HepG2 (cell line): ENCODE data around the gene ZCCHC8. TPM values are rescaled to one million over a fixed set of nuclear protein-coding genes. Genes with fewer than 3 reads are reported as not detected.

Experiments
- ATAC-seq: fragments of 200-7000 bp; cut with Tn5 transposase; 3 replicates; pipeline ENCODE4 v1.9.1; 2020; ENCODE audit warnings: mild to moderate bottlenecking, moderate library complexity
- BruUV-seq: library from RNA; stranded (reverse); fragments of 400-500 nt; replicated peaks from 2 replicates; lab custom pipeline; 2021; lab: Mats Ljungman, UMichigan
- CTCF ChIA-PET: fragments of 300-600 bp; formaldehyde crosslinking; extraction: SDS; loops from one replicate; lab custom pipeline; 2021; ENCODE audit warnings: low total read pairs, inconsistent platforms, low intra/inter-chr PET ratio; lab: Yijun Ruan, JAX
- POLR2A ChIA-PET: fragments of 350-600 bp; sonication (Branson Sonifier 250); formaldehyde crosslinking; loops from one replicate; lab custom pipeline; 2020; ENCODE audit warnings: antibody characterized with exemption, inconsistent platforms; lab: Yijun Ruan, JAX
- DNase-seq: peaks from one replicate; pipeline ENCODE4 v3.0.0-alpha.2; 2015; ENCODE audit warnings: low spot score
- FAIRE-seq: peaks from 3 replicates; lab custom pipeline; 2011; peaks lifted over from hg19 to GRCh38; lab: Jason Lieb, UNC
- H2AFZ ChIP-seq: one replicate; pipeline ENCODE4 v1.6.1; 2011; ENCODE audit warnings: low read length, inconsistent platforms
- H3K27ac ChIP-seq: fragments of 300-600 bp; 3 replicates; pipeline ENCODE4 v1.8.0; 2011; ENCODE audit warnings: mixed run types, mild to moderate bottlenecking, mixed read lengths, low read length, inconsistent platforms; ENCODE audit not compliant: insufficient read depth; ENCODE audit errors: extremely low read length
- H3K27me3 ChIP-seq, 2 experiments: fragments of 200-600 bp in 1 of 2; 2 replicates in 1 of 2; 3 replicates in 1 of 2; pipeline versions ENCODE4 v1.6.0 to v1.8.0; 2011; ENCODE audit warnings: low read length in 2 of 2, mild to moderate bottlenecking in 2 of 2, moderate library complexity in 2 of 2, inconsistent platforms in 1 of 2; ENCODE audit not compliant: insufficient read depth in 2 of 2, control insufficient read depth in 1 of 2
- H3K36me3 ChIP-seq, 2 experiments: fragments of 200-600 bp in 1 of 2; replicated peaks in 1 of 2; 2 replicates in 1 of 2; 3 replicates in 1 of 2; pipeline versions ENCODE4 v1.5.1 to v1.8.0; 2011; ENCODE audit warnings: low read length in 2 of 2, inconsistent platforms in 1 of 2; ENCODE audit not compliant: insufficient read depth in 2 of 2, control insufficient read depth in 1 of 2
- H3K4me1 ChIP-seq: 2 replicates; pipeline ENCODE4 v1.5.1; 2012; ENCODE audit warnings: low read length, inconsistent platforms; ENCODE audit not compliant: insufficient read depth
- H3K4me2 ChIP-seq: 2 replicates; pipeline ENCODE4 v1.6.0; 2011; ENCODE audit warnings: low read depth, low read length, inconsistent platforms
- H3K4me3 ChIP-seq, 3 experiments: fragments of 200-600 bp in 1 of 3; sonication (generic), shearing (Covaris generic) in 1 of 3; replicated peaks in 1 of 3; 2 replicates each; pipeline ENCODE4 v1.5.1; 2011 to 2016; ENCODE audit warnings: low read length in 3 of 3, inconsistent platforms in 2 of 3, low read depth in 2 of 3, mild to moderate bottlenecking in 2 of 3, control low read depth in 1 of 3, mixed read lengths in 1 of 3; ENCODE audit not compliant: insufficient read depth in 1 of 3
- H3K79me2 ChIP-seq: one replicate; pipeline ENCODE4 v1.6.1; 2011; ENCODE audit warnings: low read length, inconsistent platforms; ENCODE audit not compliant: insufficient read depth
- H3K9ac ChIP-seq: 2 replicates; pipeline ENCODE4 v1.6.0; 2011; ENCODE audit warnings: mild to moderate bottlenecking, low read depth, low read length, inconsistent platforms; ENCODE audit not compliant: insufficient read depth
- H3K9me3 ChIP-seq: 2 replicates; pipeline ENCODE4 v1.5.1; 2012; ENCODE audit warnings: mild to moderate bottlenecking, low read length
- H4K20me1 ChIP-seq: 2 replicates; pipeline ENCODE4 v1.6.0; 2011; ENCODE audit warnings: inconsistent platforms, mild to moderate bottlenecking, low read length, moderate library complexity; ENCODE audit not compliant: insufficient read depth
- DR1 ChIP-seq: sonication (generic); formaldehyde crosslinking; IDR thresholded peaks from 2 replicates; pipeline ENCODE4 v1.8.0; 2021; ENCODE audit warnings: mild to moderate bottlenecking, missing genetic modification reagents, inconsistent platforms
- EZH2 ChIP-seq: conservative IDR thresholded peaks from 2 replicates; pipeline ENCODE4 v1.6.1; 2012; ENCODE audit warnings: mild to moderate bottlenecking, low read depth, low read length, moderate library complexity
- HDAC2 ChIP-seq: sonication (generic); formaldehyde crosslinking; IDR thresholded peaks from 2 replicates; pipeline ENCODE4 v1.4.0; 2020; ENCODE audit warnings: missing genetic modification reagents
- JUN ChIP-seq: sonication (generic); formaldehyde crosslinking; IDR thresholded peaks from 2 replicates; pipeline ENCODE4 v1.4.0; 2020; ENCODE audit warnings: mild to moderate bottlenecking, missing genetic modification reagents
- JUNB ChIP-seq: sonication (generic); formaldehyde crosslinking; IDR thresholded peaks from 2 replicates; pipeline ENCODE4 v1.8.0; 2022; ENCODE audit warnings: missing genetic modification reagents, mild to moderate bottlenecking, borderline replicate concordance
- NAIF1 ChIP-seq: sonication (generic); formaldehyde crosslinking; IDR thresholded peaks from 2 replicates; pipeline ENCODE4 v1.5.0; 2020; ENCODE audit warnings: mild to moderate bottlenecking, missing genetic modification reagents, borderline replicate concordance
- PAF1 ChIP-seq: IDR thresholded peaks from 2 replicates; pipeline ENCODE4 v1.6.1; 2016; ENCODE audit warnings: missing genetic modification reagents, missing compliant biosample characterization
- SNRNP70 ChIP-seq: fragments of 200-400 bp; formaldehyde crosslinking; IDR thresholded peaks from 2 replicates; pipeline ENCODE4 v1.6.1; 2017; ENCODE audit warnings: mild to moderate bottlenecking, low read depth, low read length, moderate library complexity
- YEATS4 ChIP-seq: sonication (generic); formaldehyde crosslinking; IDR thresholded peaks from 2 replicates; pipeline ENCODE4 v1.4.0; 2020; ENCODE audit warnings: missing genetic modification reagents, borderline replicate concordance
- ZNF207 ChIP-seq: fragments of 450-650 bp; IDR thresholded peaks from 2 replicates; pipeline ENCODE4 v1.6.1; 2016; ENCODE audit warnings: antibody characterized with exemption, borderline replicate concordance
- ZNF543 ChIP-seq: sonication (generic); formaldehyde crosslinking; IDR thresholded peaks from 2 replicates; pipeline ENCODE4 v1.4.0; 2020; ENCODE audit warnings: mild to moderate bottlenecking, missing genetic modification reagents
- ZNF746 ChIP-seq: sonication (generic); formaldehyde crosslinking; IDR thresholded peaks from 2 replicates; pipeline ENCODE4 v1.8.0; 2022; ENCODE audit warnings: mild to moderate bottlenecking, missing genetic modification reagents
- ZSCAN21 ChIP-seq: sonication (generic); formaldehyde crosslinking; IDR thresholded peaks from 2 replicates; pipeline ENCODE4 v1.8.0; 2022; ENCODE audit warnings: mild to moderate bottlenecking, missing genetic modification reagents, moderate library complexity, borderline replicate concordance
- WGBS: methylation state at CpG from one replicate; pipeline ENCODE4 v1.1.6; 2017; ENCODE audit warnings: low lambda C conversion rate; 5-methylcytosine and 5-hydroxymethylcytosine counted together
- in situ Hi-C: cut with HindIII; loops from 2 replicates; pipeline ENCODE4 v1.10.0; 2017; ENCODE audit warnings: low pct_unique_long_range_greater_than_20kb; ENCODE audit not compliant: extremely low pct_ligation_motif_present
- intact Hi-C: fragments of 100-400 bp; cut with micrococcal nuclease; formaldehyde crosslinking; loops from one replicate; pipeline ENCODE4 v1.10.0; 2022; ENCODE audit not compliant: unreplicated experiment
- polyA plus RNA-seq, 8 experiments: library from polyadenylated mRNA; depleted of rRNA in 3 of 8; stranded (reverse) in 7 of 8; unstranded in 1 of 8; fragments of >200 nt; fragmentation: Illumina TruSeq in 4 of 8; extraction: Trizol in 4 of 8; gene quantifications; 2 replicates each; pipeline versions ENCODE4 v1.2.1 to v1.2.3, GENCODE V29; 2011 to 2016; ENCODE audit warnings: low read depth in 4 of 8, missing spikeins in 1 of 8, mixed read lengths in 1 of 8; ENCODE audit not compliant: insufficient read depth in 1 of 8
- total RNA-seq, 5 experiments: library from RNA; depleted of rRNA; stranded (reverse); fragments of >200 nt; fragmentation: Illumina TruSeq; extraction: Trizol; gene quantifications; 2 replicates each; pipeline ENCODE4 v1.2.3, GENCODE V29; 2016; ENCODE audit warnings: low read depth in 1 of 5
- TF ChIP-seq, protein P1 (sequence below): IDR thresholded peaks from 2 replicates; pipeline ENCODE4 v1.6.1; 2012; ENCODE audit warnings: low read length, improper control_type of control experiment
- TF ChIP-seq, protein P2 (sequence below): sonication (generic); formaldehyde crosslinking; IDR thresholded peaks from 2 replicates; pipeline ENCODE4 v1.5.0; 2020; ENCODE audit warnings: missing genetic modification reagents
- TF ChIP-seq, protein P3 (sequence below): IDR thresholded peaks from 2 replicates; pipeline ENCODE4 v1.4.0; 2020; ENCODE audit warnings: mild to moderate bottlenecking, missing genetic modification reagents

ZCCHC8 gene
- total and polyA plus RNA-seq, 2 of the 13 experiments (the other 11 are each of a cell fraction or from before 2014, with no cell fraction given), result 18.6 to 20.9 TPM

DNA sequence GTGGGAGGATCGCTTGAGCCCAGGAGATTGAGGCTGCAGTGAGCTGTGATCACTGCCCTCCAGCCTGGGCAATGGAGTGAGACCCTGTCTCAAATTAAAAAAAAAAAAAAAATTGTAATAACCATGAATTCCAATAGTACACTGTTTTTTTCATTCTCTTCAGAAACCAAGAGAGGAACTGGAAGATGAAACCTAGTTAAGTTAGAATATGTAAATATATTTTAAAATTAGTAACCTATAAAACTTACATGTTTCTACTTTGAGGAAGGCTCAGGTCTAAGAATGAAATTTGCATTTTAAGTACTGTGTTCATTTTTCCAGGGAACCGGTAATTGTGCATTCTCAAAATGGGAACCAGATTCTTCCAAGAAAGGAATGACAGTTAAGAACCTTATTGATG is 45.1 kb upstream of the ZCCHC8 start (continued):
- TF ChIP-seq JUN (CRISPR knock-in tag) (no peak), DR1 (no peak), ZNF207 (no peak)

DNA sequence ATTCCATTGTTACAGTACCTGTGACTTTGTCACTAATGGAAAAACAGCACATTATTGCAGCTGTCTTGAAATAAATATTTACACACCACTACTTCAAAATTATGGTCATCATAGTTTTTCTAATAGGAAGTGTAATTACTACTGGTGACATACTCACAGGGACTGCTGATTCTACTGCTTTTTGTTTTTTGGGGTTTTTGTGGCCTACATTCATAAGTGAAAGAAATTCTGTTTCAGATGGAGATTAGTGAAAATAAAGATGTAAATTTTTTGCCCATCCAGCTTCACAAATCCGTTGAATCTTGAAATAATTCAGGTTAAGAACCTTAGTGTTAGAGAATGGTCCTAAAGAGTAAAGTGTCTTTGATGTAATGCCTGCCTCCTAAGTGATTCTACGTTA is 43.8 kb upstream of the ZCCHC8 start:
- no peak overlapping the region for H3K9ac ChIP-seq
- intact Hi-C loops, result no loop called here
- H3K27me3 ChIP-seq, result no peaks in the 10 kb centered on the region
- BruUV-seq, result TSS peak; percentile 60
- ChIA-PET POLR2A (no interaction called here), CTCF (no interaction called here)
- H3K36me3 ChIP-seq, result peaks cover 3 to 31% of the 10 kb centered on the region in 2 experiments; a peak in 4 of 5 replicates
- in situ Hi-C loops, result no loop called here
- no peaks in the 10 kb centered on the region for H4K20me1 ChIP-seq
- FAIRE-seq, result no peak
- no peaks in the 10 kb centered on the region for H3K9me3 ChIP-seq
- ATAC-seq, result no peak
- no peak for DNase-seq
- H3K79me2 ChIP-seq, result no peaks in the 10 kb centered on the region
- H3K4me2 ChIP-seq, result no peak overlapping the region
- no peaks in the 10 kb centered on the region for H3K4me1 ChIP-seq
- H2AFZ ChIP-seq, result no peak overlapping the region
- WGBS, result 98% methylated on average over 2 of the region's 2 CpGs
- H3K4me3 ChIP-seq, result no peak overlapping the region
- H3K27ac ChIP-seq, result no peak overlapping the region
- TF ChIP-seq EZH2 (no peak), ZNF746 (no peak), NAIF1 (CRISPR knock-in tag) (no peak), PAF1 (CRISPR knock-in tag) (no peak), HDAC2 (no peak), SNRNP70 (no peak), JUNB (CRISPR knock-in tag) (no peak), ZNF543 (CRISPR knock-in tag) (no peak), YEATS4 (no peak), ZSCAN21 (CRISPR knock-in tag) (no peak)
- TF ChIP-seq, protein P1, sequence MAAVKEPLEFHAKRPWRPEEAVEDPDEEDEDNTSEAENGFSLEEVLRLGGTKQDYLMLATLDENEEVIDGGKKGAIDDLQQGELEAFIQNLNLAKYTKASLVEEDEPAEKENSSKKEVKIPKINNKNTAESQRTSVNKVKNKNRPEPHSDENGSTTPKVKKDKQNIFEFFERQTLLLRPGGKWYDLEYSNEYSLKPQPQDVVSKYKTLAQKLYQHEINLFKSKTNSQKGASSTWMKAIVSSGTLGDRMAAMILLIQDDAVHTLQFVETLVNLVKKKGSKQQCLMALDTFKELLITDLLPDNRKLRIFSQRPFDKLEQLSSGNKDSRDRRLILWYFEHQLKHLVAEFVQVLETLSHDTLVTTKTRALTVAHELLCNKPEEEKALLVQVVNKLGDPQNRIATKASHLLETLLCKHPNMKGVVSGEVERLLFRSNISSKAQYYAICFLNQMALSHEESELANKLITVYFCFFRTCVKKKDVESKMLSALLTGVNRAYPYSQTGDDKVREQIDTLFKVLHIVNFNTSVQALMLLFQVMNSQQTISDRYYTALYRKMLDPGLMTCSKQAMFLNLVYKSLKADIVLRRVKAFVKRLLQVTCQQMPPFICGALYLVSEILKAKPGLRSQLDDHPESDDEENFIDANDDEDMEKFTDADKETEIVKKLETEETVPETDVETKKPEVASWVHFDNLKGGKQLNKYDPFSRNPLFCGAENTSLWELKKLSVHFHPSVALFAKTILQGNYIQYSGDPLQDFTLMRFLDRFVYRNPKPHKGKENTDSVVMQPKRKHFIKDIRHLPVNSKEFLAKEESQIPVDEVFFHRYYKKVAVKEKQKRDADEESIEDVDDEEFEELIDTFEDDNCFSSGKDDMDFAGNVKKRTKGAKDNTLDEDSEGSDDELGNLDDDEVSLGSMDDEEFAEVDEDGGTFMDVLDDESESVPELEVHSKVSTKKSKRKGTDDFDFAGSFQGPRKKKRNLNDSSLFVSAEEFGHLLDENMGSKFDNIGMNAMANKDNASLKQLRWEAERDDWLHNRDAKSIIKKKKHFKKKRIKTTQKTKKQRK, result no peak
- TF ChIP-seq, protein P2, sequence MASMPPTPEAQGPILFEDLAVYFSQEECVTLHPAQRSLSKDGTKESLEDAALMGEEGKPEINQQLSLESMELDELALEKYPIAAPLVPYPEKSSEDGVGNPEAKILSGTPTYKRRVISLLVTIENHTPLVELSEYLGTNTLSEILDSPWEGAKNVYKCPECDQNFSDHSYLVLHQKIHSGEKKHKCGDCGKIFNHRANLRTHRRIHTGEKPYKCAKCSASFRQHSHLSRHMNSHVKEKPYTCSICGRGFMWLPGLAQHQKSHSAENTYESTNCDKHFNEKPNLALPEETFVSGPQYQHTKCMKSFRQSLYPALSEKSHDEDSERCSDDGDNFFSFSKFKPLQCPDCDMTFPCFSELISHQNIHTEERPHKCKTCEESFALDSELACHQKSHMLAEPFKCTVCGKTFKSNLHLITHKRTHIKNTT (CRISPR knock-in tag), result no peak
- TF ChIP-seq, protein P3, sequence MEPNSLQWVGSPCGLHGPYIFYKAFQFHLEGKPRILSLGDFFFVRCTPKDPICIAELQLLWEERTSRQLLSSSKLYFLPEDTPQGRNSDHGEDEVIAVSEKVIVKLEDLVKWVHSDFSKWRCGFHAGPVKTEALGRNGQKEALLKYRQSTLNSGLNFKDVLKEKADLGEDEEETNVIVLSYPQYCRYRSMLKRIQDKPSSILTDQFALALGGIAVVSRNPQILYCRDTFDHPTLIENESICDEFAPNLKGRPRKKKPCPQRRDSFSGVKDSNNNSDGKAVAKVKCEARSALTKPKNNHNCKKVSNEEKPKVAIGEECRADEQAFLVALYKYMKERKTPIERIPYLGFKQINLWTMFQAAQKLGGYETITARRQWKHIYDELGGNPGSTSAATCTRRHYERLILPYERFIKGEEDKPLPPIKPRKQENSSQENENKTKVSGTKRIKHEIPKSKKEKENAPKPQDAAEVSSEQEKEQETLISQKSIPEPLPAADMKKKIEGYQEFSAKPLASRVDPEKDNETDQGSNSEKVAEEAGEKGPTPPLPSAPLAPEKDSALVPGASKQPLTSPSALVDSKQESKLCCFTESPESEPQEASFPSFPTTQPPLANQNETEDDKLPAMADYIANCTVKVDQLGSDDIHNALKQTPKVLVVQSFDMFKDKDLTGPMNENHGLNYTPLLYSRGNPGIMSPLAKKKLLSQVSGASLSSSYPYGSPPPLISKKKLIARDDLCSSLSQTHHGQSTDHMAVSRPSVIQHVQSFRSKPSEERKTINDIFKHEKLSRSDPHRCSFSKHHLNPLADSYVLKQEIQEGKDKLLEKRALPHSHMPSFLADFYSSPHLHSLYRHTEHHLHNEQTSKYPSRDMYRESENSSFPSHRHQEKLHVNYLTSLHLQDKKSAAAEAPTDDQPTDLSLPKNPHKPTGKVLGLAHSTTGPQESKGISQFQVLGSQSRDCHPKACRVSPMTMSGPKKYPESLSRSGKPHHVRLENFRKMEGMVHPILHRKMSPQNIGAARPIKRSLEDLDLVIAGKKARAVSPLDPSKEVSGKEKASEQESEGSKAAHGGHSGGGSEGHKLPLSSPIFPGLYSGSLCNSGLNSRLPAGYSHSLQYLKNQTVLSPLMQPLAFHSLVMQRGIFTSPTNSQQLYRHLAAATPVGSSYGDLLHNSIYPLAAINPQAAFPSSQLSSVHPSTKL (CRISPR knock-in tag), result no peak
